H1 (cell line): ENCODE data around the gene ATP6V1A. TPM values are rescaled to one million over a fixed set of nuclear protein-coding genes. Genes with fewer than 3 reads are reported as not detected.

Experiments used
- BACH1 ChIP-seq: IDR thresholded peaks from 2 replicates; pipeline ENCODE4 v1.6.1; 2012; ENCODE audit warnings: low read length, improper control_type of control experiment
- BRCA1 ChIP-seq: IDR thresholded peaks from 2 replicates; pipeline ENCODE4 v1.6.1; 2012; ENCODE audit warnings: low read depth, low read length, improper control_type of control experiment
- CEBPB ChIP-seq: IDR thresholded peaks from 2 replicates; pipeline ENCODE4 v1.6.1; 2012; ENCODE audit warnings: low read depth, low read length
- CHD7 ChIP-seq: fragments of 300-600 bp; sonication (generic); IDR thresholded peaks from 2 replicates; pipeline ENCODE4 v1.7.1; 2012; ENCODE audit warnings: low read length, moderate library complexity, mild to moderate bottlenecking, inconsistent platforms; ENCODE audit not compliant: insufficient replicate concordance
- FOSL1 ChIP-seq: IDR thresholded peaks from 2 replicates; pipeline ENCODE4 v1.6.1; 2011; ENCODE audit warnings: mild to moderate bottlenecking, low read depth, low read length, moderate library complexity; ENCODE audit not compliant: insufficient read depth
- POU5F1 ChIP-seq: IDR thresholded peaks from 2 replicates; pipeline ENCODE4 v1.6.1; 2011; ENCODE audit warnings: low read depth, mild to moderate bottlenecking, low read length, moderate library complexity
- SRF ChIP-seq: IDR thresholded peaks from 2 replicates; pipeline ENCODE4 v1.6.1; 2011; ENCODE audit warnings: mild to moderate bottlenecking, low read depth, low read length, moderate library complexity
- TAF1 ChIP-seq: IDR thresholded peaks from 2 replicates; pipeline ENCODE4 v1.6.1; 2011; ENCODE audit warnings: mild to moderate bottlenecking, low read depth, low read length
- TBP ChIP-seq: IDR thresholded peaks from 2 replicates; pipeline ENCODE4 v1.6.1; 2011; ENCODE audit warnings: low read depth, low read length, improper control_type of control experiment
- polyA plus RNA-seq, 7 experiments: library from polyadenylated mRNA; depleted of rRNA in 3 of 7; stranded (reverse) in 5 of 7; unstranded in 2 of 7; fragments of >200 nt in 5 of 7; fragments of 200-250 nt in 2 of 7; gene quantifications; 1 replicate in 5 of 7; 2 replicates in 1 of 7; 4 replicates in 1 of 7; pipeline versions ENCODE4 v1.2.1 to v1.2.3, GENCODE V29; 2011 to 2013; ENCODE audit warnings: missing spikeins in 2 of 7, mixed read lengths in 2 of 7
- total RNA-seq: library from RNA; stranded (reverse); fragmentation: NEBNext Ultra II Directional; extraction: Animal tissue kit (Norgen Biotek cat#: 25700); gene quantifications from 2 replicates; pipeline ENCODE4 v1.2.1, GENCODE V29; 2021
- TF ChIP-seq, protein P1 (sequence below): IDR thresholded peaks from 2 replicates; pipeline ENCODE4 v1.6.1; 2011; ENCODE audit warnings: low read length, improper control_type of control experiment

ATP6V1A gene
- total and polyA plus RNA-seq, 2 of the 8 experiments (the other 6 are each of a cell fraction or from before 2014, with no cell fraction given): 15.4 to 90.9 TPM

GRCh38 chr3:113714702-113715101 lies 32.1 kb upstream of the ATP6V1A start (continued):
- TF ChIP-seq CHD7 (no peak), BACH1 (no peak), SRF (no peak), BRCA1 (no peak), FOSL1 (no peak), CEBPB (no peak), TBP (no peak), POU5F1 (no peak), TAF1 (no peak)
- TF ChIP-seq, protein P1, sequence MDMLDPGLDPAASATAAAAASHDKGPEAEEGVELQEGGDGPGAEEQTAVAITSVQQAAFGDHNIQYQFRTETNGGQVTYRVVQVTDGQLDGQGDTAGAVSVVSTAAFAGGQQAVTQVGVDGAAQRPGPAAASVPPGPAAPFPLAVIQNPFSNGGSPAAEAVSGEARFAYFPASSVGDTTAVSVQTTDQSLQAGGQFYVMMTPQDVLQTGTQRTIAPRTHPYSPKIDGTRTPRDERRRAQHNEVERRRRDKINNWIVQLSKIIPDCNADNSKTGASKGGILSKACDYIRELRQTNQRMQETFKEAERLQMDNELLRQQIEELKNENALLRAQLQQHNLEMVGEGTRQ: no peak
